Suprapubic skin (tissue), 4 donors: ENCODE data around the gene MTMR2.

Source experiments
- CTCF ChIP-seq, 2 donors: fragments of 200-600 bp in 1 of 2; fragments of 450-650 bp in 1 of 2; sonication (generic) in 1 of 2; IDR thresholded peaks; one replicate each; pipeline ENCODE4 v1.5.1; 2016 to 2019; ENCODE audit warnings: antibody characterized with exemption in 2 of 2, mild to moderate bottlenecking in 1 of 2, moderate library complexity in 1 of 2
- POLR2A ChIP-seq, 2 donors: fragments of 450-650 bp; IDR thresholded peaks; one replicate each; pipeline ENCODE4 v1.6.1; 2017; ENCODE audit warnings: antibody characterized with exemption in 2 of 2, mild to moderate bottlenecking in 2 of 2, moderate library complexity in 2 of 2
- POLR2AphosphoS5 ChIP-seq, 3 donors: sonication (generic); formaldehyde crosslinking; IDR thresholded peaks; one replicate each; pipeline ENCODE4 v1.6.1; 2017; ENCODE audit warnings: antibody characterized with exemption in 3 of 3

GRCh38 chr11:95821640-95822039 is 102.3 kb downstream of the MTMR2 start:
- TF ChIP-seq POLR2A (IDR thresholded peaks at IDR 0.05) (no peak), CTCF (IDR thresholded peaks at IDR 0.05) (no peak), POLR2AphosphoS5 (IDR thresholded peaks at IDR 0.05) (no peak)
